Calu3 (cell line): ENCODE results near the gene HDAC4. TPM values are rescaled to one million over a fixed set of nuclear protein-coding genes. Genes with fewer than 3 reads are reported as not detected.

Source experiments
- BruUV-seq: library from RNA; stranded (reverse); fragments of 400-500 nt; replicated peaks from 2 replicates; lab custom pipeline; 2021; lab: Mats Ljungman, UMichigan
- CTCF ChIA-PET: fragments of 300-600 bp; sonication (Branson Sonifier 250); formaldehyde crosslinking; loops from one replicate; lab custom pipeline; 2022; ENCODE audit warnings: antibody characterized with exemption; lab: Charles Lee
- DNase-seq: peaks from one replicate; pipeline ENCODE4 v3.0.0; 2022
- H3K27ac Mint-ChIP-seq: one replicate; pipeline ENCODE4 v1.8.0; 2022; ENCODE audit warnings: mixed read lengths; ENCODE audit not compliant: unreplicated experiment
- H3K27me3 Mint-ChIP-seq: one replicate; pipeline ENCODE4 v1.8.0; 2022; ENCODE audit warnings: mixed read lengths; ENCODE audit not compliant: unreplicated experiment
- H3K36me3 Mint-ChIP-seq: one replicate; pipeline ENCODE4 v1.8.0; 2022; ENCODE audit warnings: mild to moderate bottlenecking, moderate library complexity, mixed read lengths; ENCODE audit not compliant: insufficient read depth, unreplicated experiment
- H3K4me1 Mint-ChIP-seq: one replicate; pipeline ENCODE4 v1.8.0; 2022; ENCODE audit warnings: mild to moderate bottlenecking, low read depth, mixed read lengths; ENCODE audit not compliant: unreplicated experiment
- H3K4me3 Mint-ChIP-seq: one replicate; pipeline ENCODE4 v1.8.0; 2022; ENCODE audit warnings: mild to moderate bottlenecking, low read depth, moderate library complexity, mixed read lengths; ENCODE audit not compliant: unreplicated experiment
- H3K9me3 Mint-ChIP-seq: one replicate; pipeline ENCODE4 v1.8.0; 2022; ENCODE audit warnings: low read depth, mixed read lengths; ENCODE audit not compliant: unreplicated experiment
- CTCF ChIP-seq: fragments of 200-600 bp; IDR thresholded peaks from one replicate; pipeline ENCODE4 v1.8.0; 2022; ENCODE audit warnings: antibody characterized with exemption; ENCODE audit not compliant: unreplicated experiment
- intact Hi-C: fragments of 100-400 bp; cut with micrococcal nuclease; formaldehyde crosslinking; loops from one replicate; pipeline ENCODE4 v1.10.0; 2022; ENCODE audit not compliant: unreplicated experiment
- total RNA-seq: library from RNA; stranded (reverse); gene quantifications from 2 replicates; pipeline ENCODE4 v1.2.3, GENCODE V29; 2022

HDAC4 gene
- total RNA-seq, 1 experiment from 2014 or later: 39.6 TPM

- Mint-ChIP-seq H3K36me3 (peaks cover 13% of the 10 kb centered on the region), H3K4me1 (no peaks in the 10 kb centered on the region), H3K9me3 (no peaks in the 10 kb centered on the region), H3K4me3 (no peak overlapping the region), H3K27ac (no peak overlapping the region), H3K27me3 (no peaks in the 10 kb centered on the region)
- intact Hi-C loops: no loop called here
- DNase-seq: no peak
- BruUV-seq: no TSS peak
- CTCF ChIA-PET: interaction anchor here (0.7 kb wide), 1 partner anchor 8 kb away, joined by 3 read pairs; no protein-coding TSS in a partner anchor
- no peak for TF ChIP-seq CTCF
These were observed 274.8 kb downstream of the HDAC4 start for GRCh38 chr2:239125726-239126675.

GRCh38 chr2:239124152-239124899, 276.5 kb downstream of the HDAC4 start:
- BruUV-seq: no TSS peak
- no peak overlapping the region for H3K27ac Mint-ChIP-seq
- no peak for TF ChIP-seq CTCF
- DNase-seq: no peak
- CTCF ChIA-PET: no interaction called here
- peaks cover 13% of the 10 kb centered on the region for H3K36me3 Mint-ChIP-seq
- no peak overlapping the region for H3K4me3 Mint-ChIP-seq
- H3K4me1 Mint-ChIP-seq: no peaks in the 10 kb centered on the region
- no peaks in the 10 kb centered on the region for H3K27me3 Mint-ChIP-seq
- intact Hi-C loops: no loop called here
- no peaks in the 10 kb centered on the region for H3K9me3 Mint-ChIP-seq

GRCh38 chr2:239122421-239123110, 278.3 kb downstream of the HDAC4 start:
- Mint-ChIP-seq H3K27ac (no peak overlapping the region), H3K9me3 (no peaks in the 10 kb centered on the region), H3K27me3 (no peaks in the 10 kb centered on the region), H3K4me1 (no peaks in the 10 kb centered on the region), H3K36me3 (peaks cover 18% of the 10 kb centered on the region), H3K4me3 (no peak overlapping the region)
- intact Hi-C loops: no loop called here
- TF ChIP-seq CTCF: no peak
- BruUV-seq: no TSS peak
- CTCF ChIA-PET: no interaction called here
- no peak for DNase-seq

- intact Hi-C loops: no loop called here
These were observed 279.2 kb downstream of the HDAC4 start for GRCh38 chr2:239121600-239122012.

More at GRCh38 chr2:239121600-239122012, 279.2 kb downstream of the HDAC4 start:
- Mint-ChIP-seq H3K27ac (no peak overlapping the region), H3K4me3 (no peak overlapping the region), H3K9me3 (no peaks in the 10 kb centered on the region), H3K27me3 (no peaks in the 10 kb centered on the region), H3K36me3 (peaks cover 18% of the 10 kb centered on the region), H3K4me1 (no peaks in the 10 kb centered on the region)
- CTCF ChIA-PET: no interaction called here
- TF ChIP-seq CTCF: no peak
- DNase-seq: no peak
- no TSS peak for BruUV-seq
